Loucy (cell line): ENCODE results near the gene ABHD17A.

Experiments used
- CTCF ChIP-seq: fragments of 200-600 bp; sonication (generic); conservative IDR thresholded peaks from 2 replicates; pipeline ENCODE4 v1.5.1; 2014; ENCODE audit warnings: mild to moderate bottlenecking, antibody characterized with exemption, low read length
- EZH2phosphoT487 ChIP-seq: fragments of 200-600 bp; IDR thresholded peaks from 2 replicates; pipeline ENCODE4 v1.6.1; 2018; ENCODE audit warnings: antibody characterized with exemption, mild to moderate bottlenecking, moderate library complexity, borderline replicate concordance

- TF ChIP-seq CTCF (no peak), EZH2phosphoT487 (no peak)
These were observed 31.9 kb upstream of the ABHD17A start for GRCh38 chr19:1917146-1917545.
